KOPT-K1 (cell line): ENCODE data around the gene KCNC2.

ENCODE experiments used
- H3K27ac ChIP-seq: fragments of 200-600 bp; sonication (generic); 2 replicates; pipeline ENCODE4 v1.5.1; 2016; ENCODE audit warnings: antibody characterized with exemption, mild to moderate bottlenecking, low read depth, low read length; ENCODE audit not compliant: poor library complexity, severe bottlenecking
- H3K36me3 ChIP-seq: fragments of 200-600 bp; sonication (generic); 2 replicates; pipeline ENCODE4 v1.5.1; 2017; ENCODE audit warnings: antibody characterized with exemption, mild to moderate bottlenecking, low read length, moderate library complexity; ENCODE audit not compliant: insufficient read depth
- H3K9me3 ChIP-seq: fragments of 200-600 bp; sonication (generic); 2 replicates; pipeline ENCODE4 v1.5.1; 2017; ENCODE audit warnings: antibody characterized with exemption, low read length, mild to moderate bottlenecking; ENCODE audit not compliant: insufficient read depth, poor library complexity, severe bottlenecking

Gene KCNC2

DNA sequence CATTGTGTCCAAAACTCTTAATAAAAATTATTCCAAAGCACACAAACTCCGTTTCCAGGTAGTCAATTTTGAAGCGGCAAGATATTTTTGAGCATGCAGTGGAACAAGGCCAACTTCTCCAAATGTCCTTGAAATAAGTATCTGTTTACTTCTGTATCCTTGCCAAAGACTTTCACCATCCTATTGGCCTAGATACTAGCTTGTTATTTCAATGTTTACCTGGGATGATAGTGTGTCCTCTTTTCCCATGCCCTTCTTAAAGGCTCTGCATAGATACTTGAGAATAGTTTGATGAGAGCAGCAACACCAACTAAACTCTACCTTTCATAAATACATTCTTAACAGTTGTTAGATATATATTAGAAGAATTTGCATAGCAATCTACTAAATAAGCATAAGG, 160.9 kb downstream of the KCNC2 start:
- H3K27ac ChIP-seq: no peak overlapping the region
- no peaks in the 10 kb centered on the region for H3K36me3 ChIP-seq
- H3K9me3 ChIP-seq: no peaks in the 10 kb centered on the region

DNA sequence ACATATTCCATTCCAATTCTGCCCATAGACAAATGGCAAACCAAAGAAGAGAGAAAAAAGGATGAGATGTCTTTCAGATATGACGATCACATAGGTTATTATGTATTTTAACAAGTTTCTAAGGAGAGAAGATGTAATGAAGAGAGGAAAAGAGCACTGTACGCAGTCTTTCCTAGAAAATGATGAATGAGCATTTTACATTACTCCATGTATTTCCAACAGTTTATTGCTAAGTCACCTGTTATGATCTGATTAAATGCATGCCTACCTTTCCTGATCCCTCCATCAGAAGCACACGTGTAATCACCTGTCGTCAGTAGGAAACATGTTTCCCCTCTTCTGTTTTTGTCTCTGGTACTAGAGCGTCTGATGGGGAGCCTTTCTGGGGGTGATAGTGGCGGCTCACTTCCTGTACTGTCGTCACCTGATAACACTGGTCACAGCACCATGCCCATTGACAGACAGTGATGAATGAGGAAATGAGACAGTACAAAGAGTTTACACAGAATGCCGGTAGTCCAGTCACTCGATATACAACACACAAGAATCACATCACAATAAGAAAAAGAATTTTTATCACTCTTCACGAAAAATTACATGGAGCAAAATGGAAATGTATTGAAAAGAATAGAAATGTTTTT, 161.6 kb downstream of the KCNC2 start:
- no peak overlapping the region for H3K27ac ChIP-seq
- no peaks in the 10 kb centered on the region for H3K36me3 ChIP-seq
- H3K9me3 ChIP-seq: no peaks in the 10 kb centered on the region

DNA sequence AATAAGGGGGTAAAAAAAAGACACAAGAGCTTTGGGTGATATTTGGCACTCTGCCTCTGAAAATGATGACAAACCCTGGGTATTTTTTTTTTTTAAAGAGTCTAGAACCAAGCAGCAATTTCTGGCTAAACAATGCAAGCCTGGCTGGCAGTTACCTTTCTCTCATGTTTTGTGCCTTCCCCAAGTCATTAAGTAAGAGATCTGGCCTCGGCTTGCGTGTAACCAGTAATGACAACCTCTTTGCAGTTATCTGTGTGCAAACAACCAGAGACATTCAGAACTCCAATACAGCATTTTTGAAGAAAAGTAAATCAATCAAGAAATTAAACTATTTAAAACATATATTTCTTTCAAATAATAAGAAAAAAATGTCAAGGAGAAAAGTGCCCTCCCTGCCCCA, 167.5 kb downstream of the KCNC2 start:
- Histone ChIP-seq H3K27ac (no peak overlapping the region), H3K36me3 (no peaks in the 10 kb centered on the region), H3K9me3 (no peaks in the 10 kb centered on the region)

DNA sequence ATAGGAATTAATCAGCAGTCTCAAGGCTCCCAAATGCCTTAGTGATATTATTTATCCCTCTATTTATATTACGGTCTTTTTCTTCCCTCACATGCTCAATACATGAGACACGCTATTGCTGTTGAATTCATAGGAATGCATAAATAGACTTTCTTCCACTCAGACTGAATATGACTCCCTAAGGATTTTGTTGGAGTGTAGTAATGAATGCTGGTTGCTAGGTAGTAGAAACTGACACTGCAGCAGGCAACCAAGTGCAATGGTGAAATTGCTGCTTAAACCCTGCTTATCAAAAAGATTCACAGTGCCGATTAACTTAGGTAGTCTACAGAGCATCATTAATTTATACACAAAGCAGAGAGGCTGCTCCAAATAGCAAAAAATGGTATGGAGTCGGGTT, 168.2 kb downstream of the KCNC2 start:
- no peaks in the 10 kb centered on the region for H3K9me3 ChIP-seq
- no peaks in the 10 kb centered on the region for H3K36me3 ChIP-seq
- no peak overlapping the region for H3K27ac ChIP-seq

DNA sequence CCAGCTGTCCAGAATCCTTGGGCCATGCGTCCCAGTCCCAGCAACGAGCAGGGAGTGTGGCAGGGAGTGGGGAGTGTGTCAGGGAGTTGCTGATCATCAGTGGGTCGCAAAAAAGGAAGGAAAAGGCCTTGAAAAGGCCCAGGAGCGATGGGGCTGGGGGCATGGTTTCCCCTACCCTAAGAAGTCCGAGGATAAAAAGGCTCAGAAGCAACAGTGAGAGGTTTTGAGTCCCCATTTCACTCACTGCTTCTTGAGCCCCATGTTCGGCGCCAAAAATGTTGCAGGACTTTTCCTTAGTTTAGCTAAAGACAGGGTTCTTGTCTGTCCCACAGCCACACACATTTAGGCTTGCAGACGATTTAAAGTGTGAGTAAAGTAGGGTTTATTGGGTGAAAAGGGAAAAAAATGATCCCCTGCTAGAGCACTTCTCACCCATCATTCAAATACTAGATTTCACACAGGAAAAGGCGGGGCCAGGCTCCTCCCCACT, 189.5 kb downstream of the KCNC2 start:
- Histone ChIP-seq H3K9me3 (peaks cover 56% of the 10 kb centered on the region), H3K36me3 (no peaks in the 10 kb centered on the region), H3K27ac (no peak overlapping the region)

DNA sequence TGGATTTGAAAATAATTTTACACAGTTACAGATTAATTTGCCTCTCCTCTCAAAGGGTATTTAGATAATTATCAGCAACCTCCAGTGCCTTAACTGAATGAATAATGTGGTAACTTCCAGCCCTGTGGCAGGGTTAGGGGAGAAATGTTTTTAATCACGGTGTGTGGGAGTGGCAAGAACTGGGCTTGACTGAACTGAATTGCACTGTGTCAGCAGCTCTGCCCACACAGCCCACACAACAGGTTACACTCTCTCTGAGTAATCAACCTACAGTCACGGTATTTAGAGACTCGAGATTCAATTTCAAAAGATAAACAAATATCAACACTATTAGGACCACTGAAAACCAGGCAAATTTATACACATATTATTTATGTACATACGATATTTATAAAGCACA, 198.5 kb downstream of the KCNC2 start:
- H3K36me3 ChIP-seq: no peaks in the 10 kb centered on the region

DNA sequence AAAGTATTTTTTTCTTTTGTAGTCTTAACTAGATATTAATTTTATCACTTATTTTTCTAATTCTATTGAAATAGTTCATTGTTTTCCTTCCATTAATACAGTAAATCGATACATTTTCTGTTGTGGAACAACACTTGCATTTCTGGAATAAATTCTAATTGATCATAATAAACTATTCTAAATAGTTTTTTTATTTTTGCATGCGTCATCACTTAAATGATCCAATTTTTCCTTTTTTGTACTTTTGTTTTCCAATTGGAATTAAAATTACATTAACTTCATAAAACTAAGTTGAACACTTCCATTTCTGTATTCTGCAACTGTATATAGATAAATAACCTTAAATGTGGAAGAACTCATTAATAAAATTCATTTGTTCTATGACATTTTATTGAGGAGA, 202.5 kb downstream of the KCNC2 start:
- Histone ChIP-seq H3K36me3 (no peaks in the 10 kb centered on the region), H3K9me3 (no peaks in the 10 kb centered on the region), H3K27ac (no peak overlapping the region)

More for the DNA sequence above, 198.5 kb downstream of the KCNC2 start:
- Histone ChIP-seq H3K9me3 (no peaks in the 10 kb centered on the region), H3K27ac (no peak overlapping the region)

DNA sequence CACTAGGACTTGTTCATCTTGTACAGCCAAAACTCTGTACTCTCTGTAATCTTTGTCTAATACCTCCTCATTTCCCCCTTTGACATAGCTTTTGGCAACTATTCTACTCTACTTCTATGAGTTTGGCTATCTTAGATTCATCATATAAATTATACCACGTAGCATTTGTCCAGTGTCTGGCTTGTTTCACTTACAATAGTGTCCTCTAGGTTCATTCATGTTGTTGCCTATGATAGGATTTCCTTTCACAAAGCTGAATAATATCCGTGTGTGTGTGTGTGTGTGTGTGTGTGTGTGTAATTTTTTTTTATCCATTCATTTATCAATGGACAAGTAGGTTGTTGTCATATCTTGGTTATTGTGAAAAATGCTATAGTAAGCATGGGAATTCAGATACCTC, 209.5 kb downstream of the KCNC2 start:
- no peak overlapping the region for H3K27ac ChIP-seq
- no peaks in the 10 kb centered on the region for H3K9me3 ChIP-seq
- no peaks in the 10 kb centered on the region for H3K36me3 ChIP-seq

DNA sequence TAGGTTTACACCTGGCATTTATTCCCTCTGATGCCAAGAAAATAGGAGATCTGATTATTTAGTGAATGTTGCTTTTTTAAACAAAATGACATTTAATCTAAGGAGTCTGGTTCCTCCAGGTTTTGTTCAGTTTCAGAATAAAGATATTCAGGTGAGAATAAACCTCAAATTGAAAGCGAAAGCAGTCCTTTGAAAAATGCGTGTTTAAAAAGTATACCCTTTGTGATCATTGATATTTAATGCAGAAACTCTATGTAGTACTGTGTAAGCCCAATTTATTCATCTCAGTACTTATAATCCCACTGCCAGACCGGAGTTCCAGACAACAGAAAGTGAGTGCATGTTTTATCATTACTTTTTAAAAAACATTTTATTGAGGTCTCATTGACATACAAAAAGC, 210.2 kb downstream of the KCNC2 start:
- Histone ChIP-seq H3K9me3 (no peaks in the 10 kb centered on the region), H3K27ac (no peak overlapping the region), H3K36me3 (no peaks in the 10 kb centered on the region)
